CD4-positive, alpha-beta T cell treated with Interferon alpha-2 for 1 hour (primary cell): ENCODE measurements around the gene TACC2.

Source experiments
- DNase-seq, 2 donors: peaks; one replicate each; pipeline ENCODE4 v3.0.0-alpha.2; 2020 to 2022

TACC2 gene

GRCh38 chr10:122255509-122256301 lies 266.7 kb downstream of the TACC2 start:
- no peak for DNase-seq

- no peak for DNase-seq
Observed at GRCh38 chr10:122257041-122257440, 268.1 kb downstream of the TACC2 start.

GRCh38 chr10:122258136-122259074 lies 269.4 kb downstream of the TACC2 start:
- DNase-seq, result no peak

GRCh38 chr10:122259075-122259466 lies 270.1 kb downstream of the TACC2 start:
- no peak for DNase-seq

- DNase-seq, result no peak
Observed at GRCh38 chr10:122261584-122261983, 272.6 kb downstream of the TACC2 start.

- no peak for DNase-seq
Observed at GRCh38 chr10:122263971-122264370, 275.0 kb downstream of the TACC2 start.

GRCh38 chr10:122264436-122264835 lies 275.5 kb downstream of the TACC2 start:
- no peak for DNase-seq

GRCh38 chr10:122264931-122265330 lies 276.0 kb downstream of the TACC2 start:
- no peak for DNase-seq

- DNase-seq, result no peak
Observed at GRCh38 chr10:122265896-122266295, 276.9 kb downstream of the TACC2 start.

GRCh38 chr10:122267849-122268737 lies 279.1 kb downstream of the TACC2 start:
- peak; percentile 12 to 36 for DNase-seq

- DNase-seq, result no peak
Observed at GRCh38 chr10:122269059-122269687, 280.2 kb downstream of the TACC2 start.

- no peak for DNase-seq
Observed at GRCh38 chr10:122271076-122271475, 282.1 kb downstream of the TACC2 start, which contains the start of gene BTBD16. Gene BTBD16 (plus strand): TSS chr10:122271296. CDS start chr10:122275082, 3,786 bp downstream.

- no peak for DNase-seq
Observed at GRCh38 chr10:122273966-122274545, 285.1 kb downstream of the TACC2 start.

- no peak for DNase-seq
Observed at GRCh38 chr10:122276611-122277208, 287.7 kb downstream of the TACC2 start.

- no peak for DNase-seq
Observed at GRCh38 chr10:122277526-122278136, 288.7 kb downstream of the TACC2 start.

GRCh38 chr10:122279725-122280141 lies 290.8 kb downstream of the TACC2 start:
- DNase-seq, result peak in 1 of 2 donors; percentile 3

- DNase-seq, result no peak
Observed at GRCh38 chr10:122280156-122280555, 291.2 kb downstream of the TACC2 start.

- no peak for DNase-seq
Observed at GRCh38 chr10:122281018-122281626, 292.2 kb downstream of the TACC2 start.

GRCh38 chr10:122281751-122282150 lies 292.8 kb downstream of the TACC2 start:
- no peak for DNase-seq

GRCh38 chr10:122282253-122282671 lies 293.3 kb downstream of the TACC2 start:
- DNase-seq, result no peak
